ENCODE measurements around the gene TPPP3.

Gene TPPP3

GRCh38 chr16:67350324-67350723 is 43.0 kb downstream of the TPPP3 start:
- H3K4me3 ChIP-seq (ENCODE audit: low read length) = no peak overlapping the region
- no peak for DNase-seq (ENCODE audit: low read depth)
- TF ChIP-seq CTCF (conservative IDR thresholded peaks at IDR 0.05; ENCODE audit: low read length) = no peak

GRCh38 chr16:67349172-67349571 is 44.1 kb downstream of the TPPP3 start:
- H3K4me3 ChIP-seq (ENCODE audit: low read length) = no peak overlapping the region
- peak; percentile 55 for TF ChIP-seq CTCF (conservative IDR thresholded peaks at IDR 0.05; ENCODE audit: low read length)
- peak; percentile 33 for DNase-seq (ENCODE audit: low read depth)

GRCh38 chr16:67346341-67346740 is 47.0 kb downstream of the TPPP3 start:
- TF ChIP-seq CTCF (conservative IDR thresholded peaks at IDR 0.05; ENCODE audit: low read length) = no peak

GRCh38 chr16:67345401-67345800 is 47.9 kb downstream of the TPPP3 start:
- no peak for DNase-seq (ENCODE audit: low read depth)
- no peak overlapping the region for H3K4me3 ChIP-seq (ENCODE audit: low read length)
- TF ChIP-seq CTCF (conservative IDR thresholded peaks at IDR 0.05; ENCODE audit: low read length) = no peak

More at GRCh38 chr16:67346341-67346740, 47.0 kb downstream of the TPPP3 start:
- H3K4me3 ChIP-seq (ENCODE audit: low read length) = no peak overlapping the region
- DNase-seq (ENCODE audit: low read depth) = no peak

GRCh38 chr16:67342616-67343015 is 50.7 kb downstream of the TPPP3 start:
- no peak for DNase-seq (ENCODE audit: low read depth)
- TF ChIP-seq CTCF (conservative IDR thresholded peaks at IDR 0.05; ENCODE audit: low read length) = no peak

GRCh38 chr16:67341250-67341649 is 52.0 kb downstream of the TPPP3 start:
- TF ChIP-seq CTCF (conservative IDR thresholded peaks at IDR 0.05; ENCODE audit: low read length) = no peak
- DNase-seq (ENCODE audit: low read depth) = no peak
- H3K4me3 ChIP-seq (ENCODE audit: low read length) = no peak overlapping the region

More at GRCh38 chr16:67342616-67343015, 50.7 kb downstream of the TPPP3 start:
- no peak overlapping the region for H3K4me3 ChIP-seq (ENCODE audit: low read length)

Data from AG10803 (cell line).